Upper lobe of right lung (tissue), 1 donor: ENCODE data around the gene LILRA2. TPM values are rescaled to one million over a fixed set of nuclear protein-coding genes. Genes with fewer than 3 reads are reported as not detected.
"Not testable (repeated sequence)": the region's sequence is repeated elsewhere in the genome, so short reads cannot be mapped to it uniquely, and the experiment has no call there.

Source experiments
- ATAC-seq: fragments of 200-7000 bp; cut with Tn5 transposase; one replicate; pipeline ENCODE4 v1.9.1; 2020; ENCODE audit warnings: mild to moderate bottlenecking, moderate library complexity
- DNase-seq: peaks from one replicate; pipeline ENCODE4 v3.0.0-alpha.2; 2020
- H3K27ac ChIP-seq: fragments of 200-600 bp; one replicate; pipeline ENCODE4 v1.8.0; 2022
- H3K27me3 ChIP-seq: fragments of 200-600 bp; one replicate; pipeline ENCODE4 v1.8.0; 2022; ENCODE audit warnings: mild to moderate bottlenecking
- H3K36me3 ChIP-seq: fragments of 200-600 bp; one replicate; pipeline ENCODE4 v1.8.0; 2022
- H3K4me1 ChIP-seq: fragments of 200-600 bp; one replicate; pipeline ENCODE4 v1.8.0; 2022
- H3K4me3 ChIP-seq: fragments of 200-600 bp; one replicate; pipeline ENCODE4 v1.8.0; 2022; ENCODE audit warnings: mild to moderate bottlenecking
- H3K9me3 ChIP-seq: fragments of 200-600 bp; one replicate; pipeline ENCODE4 v1.8.0; 2022
- CTCF ChIP-seq: fragments of 200-600 bp; IDR thresholded peaks from one replicate; pipeline ENCODE4 v1.8.0; 2022; ENCODE audit warnings: antibody characterized with exemption
- intact Hi-C: fragments of 100-400 bp; cut with DNase I; formaldehyde crosslinking; loops from one replicate; pipeline ENCODE4 v1.11.0; 2022
- total RNA-seq: library from RNA; stranded (reverse); fragmentation: NEBNext Ultra II Directional; extraction: Animal tissue kit (Norgen Biotek cat#: 25700); gene quantifications from one replicate; pipeline ENCODE4 v1.2.1, GENCODE V29; 2021
- donor health status: DM: no; HTN: yes; CAD: no; lungs with severe emphysema.

The LILRA2 gene
- total RNA-seq, 1 donor from 2014 or later = 15.4 TPM

DNA sequence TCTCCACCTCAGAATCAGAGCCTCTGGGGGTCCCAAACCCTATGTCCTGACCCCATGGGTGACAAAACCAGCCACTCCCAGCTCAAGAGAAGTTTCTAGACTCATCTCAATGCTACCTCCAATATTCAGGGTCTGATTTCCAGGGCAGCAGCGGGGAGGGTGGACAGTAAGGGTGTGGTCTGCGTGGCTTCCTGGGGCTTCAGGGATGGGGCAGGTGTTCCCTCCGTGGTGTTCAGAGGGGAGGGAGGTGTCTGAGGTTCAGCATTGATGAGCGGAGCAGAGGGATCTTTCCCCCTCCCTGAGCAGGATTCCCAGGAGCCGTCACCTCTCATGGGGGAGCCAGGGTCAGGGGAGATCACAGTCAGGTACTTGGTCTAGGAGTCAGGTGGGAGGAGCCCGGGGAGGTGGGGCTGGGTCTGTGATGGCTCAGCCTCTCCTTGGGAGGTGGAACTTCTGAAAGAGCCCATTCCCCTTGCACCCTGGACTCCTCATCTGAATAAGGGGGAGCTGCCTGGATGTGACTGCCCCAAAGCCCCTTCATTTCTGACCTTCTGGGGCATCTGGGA, 2.9 kb downstream of the LILRA2 start:
- no peak for ATAC-seq
- Histone ChIP-seq H3K27ac (no peak overlapping the region), H3K36me3 (no peaks in the 10 kb centered on the region), H3K4me3 (no peak overlapping the region), H3K27me3 (peaks cover 7% of the 10 kb centered on the region), H3K4me1 (no peaks in the 10 kb centered on the region), H3K9me3 (no peaks in the 10 kb centered on the region)
- intact Hi-C loops = no loop called here
- no peak for TF ChIP-seq CTCF
- DNase-seq = no peak

GRCh38 chr19:54577334-54577733, 3.7 kb downstream of the LILRA2 start:
- intact Hi-C loops = no loop called here

DNA sequence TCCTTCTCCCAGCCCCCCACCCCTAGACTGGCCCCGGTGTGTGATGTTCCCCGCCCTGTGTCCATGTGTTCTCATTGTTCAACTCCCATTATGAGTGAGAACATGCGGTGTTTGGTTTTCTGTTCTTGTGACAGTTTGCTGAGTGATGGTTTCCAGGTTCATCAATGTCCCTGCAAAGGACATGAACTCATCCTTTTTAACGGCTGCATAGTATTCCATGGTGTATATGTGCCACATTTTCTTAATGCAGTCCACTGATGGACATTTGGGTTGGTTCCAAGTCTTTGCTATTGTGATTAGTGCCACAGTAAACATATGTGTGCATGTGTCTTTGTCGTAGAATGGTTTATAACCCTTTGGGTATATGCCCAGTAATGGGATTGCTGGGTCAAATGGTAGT, 4.7 kb downstream of the LILRA2 start:
- H3K27ac ChIP-seq, H3K36me3 ChIP-seq, H3K9me3 ChIP-seq, intact Hi-C loops, H3K4me3 ChIP-seq, H3K27me3 ChIP-seq, ATAC-seq, DNase-seq, H3K4me1 ChIP-seq: not testable (repeated sequence)

More at GRCh38 chr19:54577334-54577733, 3.7 kb downstream of the LILRA2 start:
- no peak for DNase-seq
- no peak for TF ChIP-seq CTCF
- Histone ChIP-seq H3K27ac (no peak overlapping the region), H3K36me3 (no peaks in the 10 kb centered on the region), H3K27me3 (peaks cover 7% of the 10 kb centered on the region), H3K4me3 (no peak overlapping the region), H3K9me3 (no peaks in the 10 kb centered on the region), H3K4me1 (no peaks in the 10 kb centered on the region)
- ATAC-seq = no peak

GRCh38 chr19:54586397-54586796, 12.8 kb downstream of the LILRA2 start:
- Histone ChIP-seq H3K27ac (no peak overlapping the region), H3K4me1 (no peaks in the 10 kb centered on the region), H3K27me3 (peaks cover 6% of the 10 kb centered on the region), H3K4me3 (no peak overlapping the region), H3K9me3 (no peaks in the 10 kb centered on the region), H3K36me3 (no peaks in the 10 kb centered on the region)
- no peak for DNase-seq
- intact Hi-C loops = no loop called here
- TF ChIP-seq CTCF = no peak
- ATAC-seq = no peak

GRCh38 chr19:54587026-54587425, 13.4 kb downstream of the LILRA2 start:
- intact Hi-C loops = no loop called here
- Histone ChIP-seq H3K4me1 (no peaks in the 10 kb centered on the region), H3K36me3 (no peaks in the 10 kb centered on the region), H3K27ac (no peak overlapping the region), H3K27me3 (peaks cover 6% of the 10 kb centered on the region), H3K9me3 (no peaks in the 10 kb centered on the region), H3K4me3 (no peak overlapping the region)
- DNase-seq (no peak), ATAC-seq (no peak)
- TF ChIP-seq CTCF = no peak

DNA sequence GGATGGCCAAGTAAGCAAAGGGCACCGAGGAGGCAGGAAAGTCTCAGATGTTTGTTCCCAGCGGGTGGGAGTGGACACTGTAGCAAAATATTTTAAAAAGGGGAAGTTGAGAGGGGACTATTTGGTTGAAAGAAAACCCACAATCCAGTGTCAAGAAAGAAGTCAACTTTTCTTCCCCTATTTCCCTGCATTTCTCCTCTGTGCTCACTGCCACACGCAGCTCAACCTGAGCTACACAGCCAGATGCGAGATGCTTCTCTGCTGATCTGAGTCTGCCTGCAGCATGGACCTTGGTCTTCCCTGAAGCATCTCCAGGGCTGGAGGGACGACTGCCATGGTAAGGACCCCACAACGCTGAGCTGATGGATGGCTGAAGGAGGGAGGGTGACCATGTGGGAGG, 19.9 kb downstream of the LILRA2 start, which contains the start of gene LILRA1:
LILRA1 (plus strand) TSS at position 188 of the 400 bp plus-strand sequence. CDS start 613 bp downstream, outside the sequence.
- H3K9me3 ChIP-seq, DNase-seq, H3K36me3 ChIP-seq, H3K27ac ChIP-seq, H3K4me1 ChIP-seq, H3K27me3 ChIP-seq, intact Hi-C loops: not testable (repeated sequence)
- ATAC-seq = peak; percentile 74
- H3K4me3 ChIP-seq = peak within 1 kb of the TSS; percentile 8

- H3K9me3 ChIP-seq, DNase-seq, intact Hi-C loops, H3K27ac ChIP-seq, H3K36me3 ChIP-seq, H3K4me1 ChIP-seq, H3K27me3 ChIP-seq: not testable (repeated sequence)
- peak; percentile 74 for ATAC-seq
- peak overlapping the region; percentile 8 for H3K4me3 ChIP-seq
Observed at GRCh38 chr19:54593931-54594626, 20.5 kb downstream of the LILRA2 start.
